Measurements from ENCODE around the gene STPG4.

- TF ChIP-seq CTCF (IDR thresholded peaks at IDR 0.05) (no peak), POLR2A (IDR thresholded peaks at IDR 0.05) (no peak)
Measured at GRCh38 chr2:47068981-47069627, 86.0 kb downstream of the STPG4 start.

Measured in Peyer's patch (tissue), 4 donors.